ENCODE results near the gene BCORL1. TPM values are rescaled to one million over a fixed set of nuclear protein-coding genes. Genes with fewer than 3 reads are reported as not detected.

BCORL1 gene
- total RNA-seq, 1 donor from 2014 or later = 22.3 TPM

- Mint-ChIP-seq H3K9me3 (ENCODE audit: unreplicated experiment) (no peaks in the 10 kb centered on the region), H3K27me3 (ENCODE audit: low read depth, unreplicated experiment) (no peaks in the 10 kb centered on the region), H3K36me3 (ENCODE audit: low read depth, unreplicated experiment) (peaks cover 8% of the 10 kb centered on the region), H3K4me1 (ENCODE audit: low read depth, unreplicated experiment) (no peaks in the 10 kb centered on the region), H3K27ac (ENCODE audit: unreplicated experiment) (no peak overlapping the region), H3K4me3 (ENCODE audit: unreplicated experiment) (no peak overlapping the region)
- H3K27ac ChIP-seq (ENCODE audit: low read depth, low read length) = no peak overlapping the region
- H3K36me3 ChIP-seq (ENCODE audit: insufficient read depth, low read length) = peaks cover 2% of the 10 kb centered on the region
- H3K4me2 ChIP-seq (ENCODE audit: low read length) = no peak overlapping the region
- H3K4me3 ChIP-seq (ENCODE audit: insufficient read depth, low read depth, low read length) = no peak overlapping the region
- no peaks in the 10 kb centered on the region for H4K20me1 ChIP-seq (ENCODE audit: insufficient read depth, low read length)
- no peaks in the 10 kb centered on the region for H3K27me3 ChIP-seq (ENCODE audit: insufficient read depth, low read length)
- H3K4me1 ChIP-seq (ENCODE audit: insufficient read depth, low read length) = no peaks in the 10 kb centered on the region
- H3K9ac ChIP-seq (ENCODE audit: low read length) = no peak overlapping the region
- no peaks in the 10 kb centered on the region for H3K9me3 ChIP-seq (ENCODE audit: insufficient read depth, low read depth, low read length)
- TF ChIP-seq CTCF (IDR thresholded peaks at IDR 0.05; ENCODE audit: insufficient read depth, low read depth, low read length) (no peak), EZH2 (IDR thresholded peaks at IDR 0.05; ENCODE audit: insufficient read depth, low read length) (no peak)
- DNase-seq (ENCODE audit: low read depth) = no peak
- H3K79me2 ChIP-seq (ENCODE audit: insufficient read depth, low read length) = no peaks in the 10 kb centered on the region
- no peak overlapping the region for H2AFZ ChIP-seq (ENCODE audit: low read depth, low read length)
- FAIRE-seq = no peak
Measured at GRCh38 chrX:130014356-130014755, 31.9 kb downstream of the BCORL1 start.

- no peak overlapping the region for H3K4me3 ChIP-seq (ENCODE audit: insufficient read depth, low read depth, low read length)
- no peak for DNase-seq (ENCODE audit: low read depth)
- no peak overlapping the region for H3K4me2 ChIP-seq (ENCODE audit: low read length)
- no peaks in the 10 kb centered on the region for H3K9me3 ChIP-seq (ENCODE audit: insufficient read depth, low read depth, low read length)
- Mint-ChIP-seq H3K9me3 (ENCODE audit: unreplicated experiment) (no peaks in the 10 kb centered on the region), H3K36me3 (ENCODE audit: low read depth, unreplicated experiment) (peaks cover 8% of the 10 kb centered on the region), H3K27ac (ENCODE audit: unreplicated experiment) (no peak overlapping the region), H3K27me3 (ENCODE audit: low read depth, unreplicated experiment) (no peaks in the 10 kb centered on the region), H3K4me1 (ENCODE audit: low read depth, unreplicated experiment) (peaks cover 2% of the 10 kb centered on the region), H3K4me3 (ENCODE audit: unreplicated experiment) (no peak overlapping the region)
- no peaks in the 10 kb centered on the region for H3K79me2 ChIP-seq (ENCODE audit: insufficient read depth, low read length)
- no peak for FAIRE-seq
- no peaks in the 10 kb centered on the region for H3K4me1 ChIP-seq (ENCODE audit: insufficient read depth, low read length)
- peaks cover 2% of the 10 kb centered on the region for H3K36me3 ChIP-seq (ENCODE audit: insufficient read depth, low read length)
- no peak overlapping the region for H3K9ac ChIP-seq (ENCODE audit: low read length)
- no peaks in the 10 kb centered on the region for H4K20me1 ChIP-seq (ENCODE audit: insufficient read depth, low read length)
- no peak overlapping the region for H2AFZ ChIP-seq (ENCODE audit: low read depth, low read length)
- no peaks in the 10 kb centered on the region for H3K27me3 ChIP-seq (ENCODE audit: insufficient read depth, low read length)
- no peak for TF ChIP-seq CTCF (IDR thresholded peaks at IDR 0.05; ENCODE audit: insufficient read depth, low read depth, low read length)
- no peak for TF ChIP-seq EZH2 (IDR thresholded peaks at IDR 0.05; ENCODE audit: insufficient read depth, low read length)
- no peak overlapping the region for H3K27ac ChIP-seq (ENCODE audit: low read depth, low read length)
Measured at GRCh38 chrX:130014770-130015169, 32.3 kb downstream of the BCORL1 start.

- no peak overlapping the region for H3K27ac Mint-ChIP-seq (ENCODE audit: unreplicated experiment)
- H3K36me3 Mint-ChIP-seq (ENCODE audit: low read depth, unreplicated experiment) = peaks cover 10% of the 10 kb centered on the region
- Histone ChIP-seq H3K27me3 (ENCODE audit: insufficient read depth, low read length) (no peaks in the 10 kb centered on the region), H3K4me3 (ENCODE audit: insufficient read depth, low read depth, low read length) (no peak overlapping the region), H3K79me2 (ENCODE audit: insufficient read depth, low read length) (no peaks in the 10 kb centered on the region), H3K36me3 (ENCODE audit: insufficient read depth, low read length) (peaks cover 2% of the 10 kb centered on the region), H3K9me3 (ENCODE audit: insufficient read depth, low read depth, low read length) (no peaks in the 10 kb centered on the region), H3K4me2 (ENCODE audit: low read length) (no peak overlapping the region), H3K9ac (ENCODE audit: low read length) (no peak overlapping the region), H2AFZ (ENCODE audit: low read depth, low read length) (no peak overlapping the region), H3K4me1 (ENCODE audit: insufficient read depth, low read length) (no peaks in the 10 kb centered on the region), H4K20me1 (ENCODE audit: insufficient read depth, low read length) (no peaks in the 10 kb centered on the region), H3K27ac (ENCODE audit: low read depth, low read length) (no peak overlapping the region)
- no peak for DNase-seq (ENCODE audit: low read depth)
- no peak overlapping the region for H3K4me3 Mint-ChIP-seq (ENCODE audit: unreplicated experiment)
- no peaks in the 10 kb centered on the region for H3K27me3 Mint-ChIP-seq (ENCODE audit: low read depth, unreplicated experiment)
- no peak for TF ChIP-seq CTCF (IDR thresholded peaks at IDR 0.05; ENCODE audit: insufficient read depth, low read depth, low read length)
- TF ChIP-seq EZH2 (IDR thresholded peaks at IDR 0.05; ENCODE audit: insufficient read depth, low read length) = no peak
- no peaks in the 10 kb centered on the region for H3K9me3 Mint-ChIP-seq (ENCODE audit: unreplicated experiment)
- peaks cover 2% of the 10 kb centered on the region for H3K4me1 Mint-ChIP-seq (ENCODE audit: low read depth, unreplicated experiment)
- FAIRE-seq = no peak
Measured at GRCh38 chrX:130015181-130015580, 32.7 kb downstream of the BCORL1 start.

Data from astrocyte (in vitro differentiated cells and primary cell).